ENCODE results near the gene VWA1. TPM values are rescaled to one million over a fixed set of nuclear protein-coding genes. Genes with fewer than 3 reads are reported as not detected.

The VWA1 gene
- total and polyA plus RNA-seq, 4 donors = 18.3 to 81.3 (median 32.2) TPM

DNA sequence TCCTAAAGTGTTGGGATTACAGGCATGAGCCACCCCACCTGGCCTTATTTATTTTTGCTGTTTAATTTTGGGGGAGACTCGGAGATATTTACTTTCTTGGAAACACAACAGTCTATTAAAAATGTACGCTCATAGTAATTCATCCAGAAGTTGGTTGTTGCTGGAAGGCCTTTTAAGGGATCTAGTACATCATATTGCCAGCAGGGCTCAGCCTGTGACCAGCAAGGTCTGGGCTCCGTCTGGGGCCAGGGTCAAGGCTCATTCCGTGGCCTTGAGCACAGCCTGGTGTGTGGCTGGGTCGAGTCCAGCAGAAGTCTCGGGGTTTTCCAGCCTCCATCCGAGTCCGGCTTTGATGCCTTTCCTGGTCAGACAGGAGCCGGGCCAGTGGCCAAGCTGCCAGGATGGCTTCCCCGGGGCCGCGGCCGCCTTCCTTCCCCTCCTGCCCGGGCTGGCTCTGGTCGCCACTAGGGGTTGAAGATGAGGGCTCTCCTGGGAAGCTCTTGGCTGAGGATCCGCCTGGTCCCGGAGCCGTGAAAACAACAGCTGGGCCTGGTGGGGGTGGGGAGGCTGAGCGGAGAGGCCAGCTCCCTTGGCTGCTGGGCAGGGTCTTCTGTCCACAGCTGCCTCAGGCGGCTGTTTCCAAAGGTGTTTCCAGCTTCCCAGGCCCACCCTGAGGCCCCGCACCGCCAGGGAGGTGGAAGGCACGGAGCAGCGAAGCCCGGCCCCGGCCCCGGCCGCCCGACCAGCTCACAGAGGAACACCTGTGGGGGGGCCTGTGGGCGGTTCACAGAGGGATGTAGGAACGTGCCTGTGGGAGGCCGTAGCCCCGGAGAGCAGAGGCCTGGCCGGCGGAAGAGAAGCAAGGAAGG, 5.1 kb upstream of the VWA1 start:
- no peak overlapping the region for H3K4me3 ChIP-seq (ENCODE audit: low read depth in 1 of 3, low read length in 3 of 3)
- no peaks in the 10 kb centered on the region for H3K36me3 ChIP-seq (ENCODE audit: control insufficient read depth in 4 of 4, insufficient read depth in 3 of 4, low read depth in 1 of 4, low read length in 3 of 4)
- H3K27me3 ChIP-seq (ENCODE audit: control insufficient read depth in 4 of 4, insufficient read depth in 4 of 4, low read length in 3 of 4) = no peaks in the 10 kb centered on the region
- H3K4me1 ChIP-seq (ENCODE audit: control insufficient read depth in 4 of 4, insufficient read depth in 4 of 4, low read length in 3 of 4) = peaks cover 25 to 59% (median 46%) of the 10 kb centered on the region in 4 donors
- TF ChIP-seq EGR1 (IDR thresholded peaks at IDR 0.05; ENCODE audit: low read depth in 2 of 2) (no peak), RAD21 (IDR thresholded peaks at IDR 0.05) (peak; percentile 14 to 35), HNF4A (conservative IDR thresholded peaks at IDR 0.05) (peak; percentile 16 to 43), HNF4G (IDR thresholded peaks at IDR 0.05) (no peak), TAF1 (conservative IDR thresholded peaks at IDR 0.05) (no peak), NR2F2 (IDR thresholded peaks at IDR 0.05) (peak; percentile 96), FOXA1 (IDR thresholded peaks at IDR 0.05) (no peak), FOXA2 (IDR thresholded peaks at IDR 0.05) (no peak), RXRA (IDR thresholded peaks at IDR 0.05) (peak; percentile 17 to 60), YY1 (IDR thresholded peaks at IDR 0.05) (no peak), JUND (IDR thresholded peaks at IDR 0.05) (no peak), GABPA (IDR thresholded peaks at IDR 0.05 in 1 of 2, conservative IDR thresholded peaks at IDR 0.05 in 1 of 2) (no peak), SP1 (IDR thresholded peaks at IDR 0.05) (peak; percentile 57)
- TF ChIP-seq, protein P1, sequence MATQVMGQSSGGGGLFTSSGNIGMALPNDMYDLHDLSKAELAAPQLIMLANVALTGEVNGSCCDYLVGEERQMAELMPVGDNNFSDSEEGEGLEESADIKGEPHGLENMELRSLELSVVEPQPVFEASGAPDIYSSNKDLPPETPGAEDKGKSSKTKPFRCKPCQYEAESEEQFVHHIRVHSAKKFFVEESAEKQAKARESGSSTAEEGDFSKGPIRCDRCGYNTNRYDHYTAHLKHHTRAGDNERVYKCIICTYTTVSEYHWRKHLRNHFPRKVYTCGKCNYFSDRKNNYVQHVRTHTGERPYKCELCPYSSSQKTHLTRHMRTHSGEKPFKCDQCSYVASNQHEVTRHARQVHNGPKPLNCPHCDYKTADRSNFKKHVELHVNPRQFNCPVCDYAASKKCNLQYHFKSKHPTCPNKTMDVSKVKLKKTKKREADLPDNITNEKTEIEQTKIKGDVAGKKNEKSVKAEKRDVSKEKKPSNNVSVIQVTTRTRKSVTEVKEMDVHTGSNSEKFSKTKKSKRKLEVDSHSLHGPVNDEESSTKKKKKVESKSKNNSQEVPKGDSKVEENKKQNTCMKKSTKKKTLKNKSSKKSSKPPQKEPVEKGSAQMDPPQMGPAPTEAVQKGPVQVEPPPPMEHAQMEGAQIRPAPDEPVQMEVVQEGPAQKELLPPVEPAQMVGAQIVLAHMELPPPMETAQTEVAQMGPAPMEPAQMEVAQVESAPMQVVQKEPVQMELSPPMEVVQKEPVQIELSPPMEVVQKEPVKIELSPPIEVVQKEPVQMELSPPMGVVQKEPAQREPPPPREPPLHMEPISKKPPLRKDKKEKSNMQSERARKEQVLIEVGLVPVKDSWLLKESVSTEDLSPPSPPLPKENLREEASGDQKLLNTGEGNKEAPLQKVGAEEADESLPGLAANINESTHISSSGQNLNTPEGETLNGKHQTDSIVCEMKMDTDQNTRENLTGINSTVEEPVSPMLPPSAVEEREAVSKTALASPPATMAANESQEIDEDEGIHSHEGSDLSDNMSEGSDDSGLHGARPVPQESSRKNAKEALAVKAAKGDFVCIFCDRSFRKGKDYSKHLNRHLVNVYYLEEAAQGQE (IDR thresholded peaks at IDR 0.05) = no peak
- TF ChIP-seq, protein P2, sequence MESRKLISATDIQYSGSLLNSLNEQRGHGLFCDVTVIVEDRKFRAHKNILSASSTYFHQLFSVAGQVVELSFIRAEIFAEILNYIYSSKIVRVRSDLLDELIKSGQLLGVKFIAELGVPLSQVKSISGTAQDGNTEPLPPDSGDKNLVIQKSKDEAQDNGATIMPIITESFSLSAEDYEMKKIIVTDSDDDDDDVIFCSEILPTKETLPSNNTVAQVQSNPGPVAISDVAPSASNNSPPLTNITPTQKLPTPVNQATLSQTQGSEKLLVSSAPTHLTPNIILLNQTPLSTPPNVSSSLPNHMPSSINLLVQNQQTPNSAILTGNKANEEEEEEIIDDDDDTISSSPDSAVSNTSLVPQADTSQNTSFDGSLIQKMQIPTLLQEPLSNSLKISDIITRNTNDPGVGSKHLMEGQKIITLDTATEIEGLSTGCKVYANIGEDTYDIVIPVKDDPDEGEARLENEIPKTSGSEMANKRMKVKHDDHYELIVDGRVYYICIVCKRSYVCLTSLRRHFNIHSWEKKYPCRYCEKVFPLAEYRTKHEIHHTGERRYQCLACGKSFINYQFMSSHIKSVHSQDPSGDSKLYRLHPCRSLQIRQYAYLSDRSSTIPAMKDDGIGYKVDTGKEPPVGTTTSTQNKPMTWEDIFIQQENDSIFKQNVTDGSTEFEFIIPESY (IDR thresholded peaks at IDR 0.05) = no peak
- TF ChIP-seq, protein P3, sequence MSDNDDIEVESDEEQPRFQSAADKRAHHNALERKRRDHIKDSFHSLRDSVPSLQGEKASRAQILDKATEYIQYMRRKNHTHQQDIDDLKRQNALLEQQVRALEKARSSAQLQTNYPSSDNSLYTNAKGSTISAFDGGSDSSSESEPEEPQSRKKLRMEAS (IDR thresholded peaks at IDR 0.05) = no peak
- TF ChIP-seq, protein P4, sequence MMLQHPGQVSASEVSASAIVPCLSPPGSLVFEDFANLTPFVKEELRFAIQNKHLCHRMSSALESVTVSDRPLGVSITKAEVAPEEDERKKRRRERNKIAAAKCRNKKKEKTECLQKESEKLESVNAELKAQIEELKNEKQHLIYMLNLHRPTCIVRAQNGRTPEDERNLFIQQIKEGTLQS (IDR thresholded peaks at IDR 0.05) = no peak
- TF ChIP-seq, protein P5, sequence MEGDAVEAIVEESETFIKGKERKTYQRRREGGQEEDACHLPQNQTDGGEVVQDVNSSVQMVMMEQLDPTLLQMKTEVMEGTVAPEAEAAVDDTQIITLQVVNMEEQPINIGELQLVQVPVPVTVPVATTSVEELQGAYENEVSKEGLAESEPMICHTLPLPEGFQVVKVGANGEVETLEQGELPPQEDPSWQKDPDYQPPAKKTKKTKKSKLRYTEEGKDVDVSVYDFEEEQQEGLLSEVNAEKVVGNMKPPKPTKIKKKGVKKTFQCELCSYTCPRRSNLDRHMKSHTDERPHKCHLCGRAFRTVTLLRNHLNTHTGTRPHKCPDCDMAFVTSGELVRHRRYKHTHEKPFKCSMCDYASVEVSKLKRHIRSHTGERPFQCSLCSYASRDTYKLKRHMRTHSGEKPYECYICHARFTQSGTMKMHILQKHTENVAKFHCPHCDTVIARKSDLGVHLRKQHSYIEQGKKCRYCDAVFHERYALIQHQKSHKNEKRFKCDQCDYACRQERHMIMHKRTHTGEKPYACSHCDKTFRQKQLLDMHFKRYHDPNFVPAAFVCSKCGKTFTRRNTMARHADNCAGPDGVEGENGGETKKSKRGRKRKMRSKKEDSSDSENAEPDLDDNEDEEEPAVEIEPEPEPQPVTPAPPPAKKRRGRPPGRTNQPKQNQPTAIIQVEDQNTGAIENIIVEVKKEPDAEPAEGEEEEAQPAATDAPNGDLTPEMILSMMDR (IDR thresholded peaks at IDR 0.05; ENCODE audit: low read depth, low read length, missing input control) = peak; percentile 6
- no peak overlapping the region for H3K9ac ChIP-seq (ENCODE audit: low read depth in 1 of 2, low read length in 2 of 2)
- WGBS = 42% methylated on average over 35 of the region's 35 CpGs
- DNase-seq (ENCODE audit: low spot score) = no peak
- peak overlapping the region; percentile 74 to 87 for H3K27ac ChIP-seq (ENCODE audit: low read depth in 1 of 2, low read length in 2 of 2)
- no peaks in the 10 kb centered on the region for H3K9me3 ChIP-seq (ENCODE audit: control insufficient read depth in 4 of 4, low read length in 3 of 4)

Measured in liver (tissue), 9 donors.